OCI-LY3 (cell line): ENCODE data around the gene FAM110A.
"Not testable (repeated sequence)": the region's sequence is repeated elsewhere in the genome, so short reads cannot be mapped to it uniquely, and the experiment has no call there.

Source experiments
- EZH2phosphoT487 ChIP-seq: fragments of 200-600 bp; shearing (Covaris generic); IDR thresholded peaks from 2 replicates; pipeline ENCODE4 v1.6.1; 2018; ENCODE audit warnings: antibody characterized with exemption, mixed run types, low read depth
- TF ChIP-seq, protein P1 (sequence below): fragments of 200-600, 300-600 bp; sonication (generic); IDR thresholded peaks from 2 replicates; pipeline ENCODE4 v1.5.1; 2014; ENCODE audit warnings: antibody characterized with exemption, low read length, low read depth

DNA sequence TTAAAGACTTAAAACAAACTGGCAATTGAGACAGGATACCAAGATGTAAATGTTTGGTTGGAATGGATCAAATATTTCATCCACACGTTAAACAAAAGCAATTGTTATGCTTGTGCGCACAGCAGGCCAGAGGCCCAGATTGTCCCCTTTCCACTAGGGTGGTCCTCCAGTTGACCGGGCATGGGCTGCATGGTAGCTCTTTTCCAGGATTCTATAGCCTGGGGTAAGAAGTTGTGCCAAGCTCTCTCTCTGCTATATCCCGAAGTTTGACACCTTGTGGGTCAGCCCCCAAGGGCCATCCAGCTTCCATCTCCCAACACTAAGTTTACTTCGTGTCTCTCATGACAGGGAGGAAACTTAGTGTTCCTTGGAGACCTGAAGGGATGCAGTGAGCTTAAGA is 34.8 kb upstream of the FAM110A start:
- TF ChIP-seq, protein P1, sequence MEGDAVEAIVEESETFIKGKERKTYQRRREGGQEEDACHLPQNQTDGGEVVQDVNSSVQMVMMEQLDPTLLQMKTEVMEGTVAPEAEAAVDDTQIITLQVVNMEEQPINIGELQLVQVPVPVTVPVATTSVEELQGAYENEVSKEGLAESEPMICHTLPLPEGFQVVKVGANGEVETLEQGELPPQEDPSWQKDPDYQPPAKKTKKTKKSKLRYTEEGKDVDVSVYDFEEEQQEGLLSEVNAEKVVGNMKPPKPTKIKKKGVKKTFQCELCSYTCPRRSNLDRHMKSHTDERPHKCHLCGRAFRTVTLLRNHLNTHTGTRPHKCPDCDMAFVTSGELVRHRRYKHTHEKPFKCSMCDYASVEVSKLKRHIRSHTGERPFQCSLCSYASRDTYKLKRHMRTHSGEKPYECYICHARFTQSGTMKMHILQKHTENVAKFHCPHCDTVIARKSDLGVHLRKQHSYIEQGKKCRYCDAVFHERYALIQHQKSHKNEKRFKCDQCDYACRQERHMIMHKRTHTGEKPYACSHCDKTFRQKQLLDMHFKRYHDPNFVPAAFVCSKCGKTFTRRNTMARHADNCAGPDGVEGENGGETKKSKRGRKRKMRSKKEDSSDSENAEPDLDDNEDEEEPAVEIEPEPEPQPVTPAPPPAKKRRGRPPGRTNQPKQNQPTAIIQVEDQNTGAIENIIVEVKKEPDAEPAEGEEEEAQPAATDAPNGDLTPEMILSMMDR: not testable (repeated sequence)
- not testable (repeated sequence) for TF ChIP-seq EZH2phosphoT487
